GM12878 (cell line): ENCODE results near the gene EPAS1. TPM values are rescaled to one million over a fixed set of nuclear protein-coding genes. Genes with fewer than 3 reads are reported as not detected.

Experiments used
- ATAC-seq: fragments of 200-7000 bp; cut with Tn5 transposase; 3 replicates; pipeline ENCODE4 v1.9.1; 2020; ENCODE audit warnings: mild to moderate bottlenecking, moderate library complexity
- BruUV-seq: library from RNA; stranded (reverse); fragments of 400-500 nt; replicated peaks from 2 replicates; lab custom pipeline; 2021; lab: Mats Ljungman, UMichigan
- CTCF ChIA-PET: fragments of 300-600 bp; sonication (Branson Sonifier 250); formaldehyde crosslinking; extraction: SDS; loops from one replicate; lab custom pipeline; 2021; ENCODE audit warnings: inconsistent platforms; lab: Yijun Ruan, JAX
- POLR2A ChIA-PET: fragments of 350-600 bp; formaldehyde crosslinking; extraction: SDS; loops from one replicate; lab custom pipeline; 2021; ENCODE audit warnings: inconsistent platforms; lab: Charles Lee
- RAD21 ChIA-PET: fragments of 300-600 bp; sonication (Branson Sonifier 250); formaldehyde crosslinking; loops from one replicate; lab custom pipeline; 2023; ENCODE audit warnings: antibody characterized with exemption; ENCODE audit not compliant: unreplicated experiment; lab: Charles Lee
- SMC1A ChIA-PET: fragments of 300-600 bp; sonication (Branson Sonifier 250); formaldehyde crosslinking; loops from one replicate; lab custom pipeline; 2023; ENCODE audit not compliant: unreplicated experiment, uncharacterized antibody; lab: Charles Lee
- DNase-seq: peaks from one replicate; pipeline ENCODE4 v3.0.0-alpha.2; 2011; ENCODE audit warnings: low read depth, low spot score
- FAIRE-seq: peaks from 3 replicates; lab custom pipeline; 2011; peaks lifted over from hg19 to GRCh38; lab: Jason Lieb, UNC
- H2AFZ ChIP-seq: 2 replicates; pipeline ENCODE4 v1.6.0; 2011; ENCODE audit warnings: low read depth, low read length, control low read depth; ENCODE audit not compliant: control insufficient read depth
- H3K27ac ChIP-seq: 2 replicates; pipeline ENCODE4 v1.5.1; 2011; ENCODE audit warnings: control low read depth; ENCODE audit not compliant: control insufficient read depth, insufficient read depth
- H3K27me3 ChIP-seq, 2 experiments: replicated peaks in 1 of 2; 2 replicates each; pipeline versions ENCODE4 v1.6.0 to v1.6.1; 2011; ENCODE audit warnings: low read length in 1 of 2; ENCODE audit not compliant: control insufficient read depth in 2 of 2, insufficient read depth in 2 of 2
- H3K36me3 ChIP-seq, 2 experiments: 2 replicates each; pipeline ENCODE4 v1.5.1; 2011; ENCODE audit warnings: low read length in 1 of 2; ENCODE audit not compliant: control insufficient read depth in 2 of 2, insufficient read depth in 2 of 2
- H3K4me1 ChIP-seq: 2 replicates; pipeline ENCODE4 v1.6.1; 2011; ENCODE audit warnings: mild to moderate bottlenecking, low read length, moderate library complexity, mixed read lengths; ENCODE audit not compliant: control insufficient read depth, insufficient read depth
- H3K4me2 ChIP-seq: 2 replicates; pipeline ENCODE4 v1.6.0; 2011; ENCODE audit warnings: control low read depth; ENCODE audit not compliant: control insufficient read depth, insufficient read depth
- H3K4me3 ChIP-seq: fragments of 200-600 bp; sonication (generic); 2 replicates; pipeline ENCODE4 v1.5.1; 2016
- H3K79me2 ChIP-seq: 2 replicates; pipeline ENCODE4 v1.6.0; 2011; ENCODE audit warnings: low read length; ENCODE audit not compliant: control insufficient read depth, insufficient read depth
- H3K9ac ChIP-seq: 2 replicates; pipeline ENCODE4 v1.8.0; 2011; ENCODE audit warnings: low read length, control low read depth, mixed read lengths; ENCODE audit not compliant: control insufficient read depth, insufficient read depth
- H3K9me3 ChIP-seq: replicated peaks from 3 replicates; pipeline ENCODE4 v1.5.1; 2011; ENCODE audit warnings: mild to moderate bottlenecking, low read length; ENCODE audit not compliant: control insufficient read depth, insufficient read depth
- H4K20me1 ChIP-seq: 2 replicates; pipeline ENCODE4 v1.6.0; 2011; ENCODE audit not compliant: control insufficient read depth, insufficient read depth
- CBFB ChIP-seq: IDR thresholded peaks from 2 replicates; pipeline ENCODE4 v1.6.1; 2016; ENCODE audit warnings: antibody characterized with exemption, low read depth
- ETV6 ChIP-seq, 2 experiments: fragments of 450-650 bp in 1 of 2; IDR thresholded peaks in 1 of 2; conservative IDR thresholded peaks in 1 of 2; 2 replicates each; pipeline ENCODE4 v1.6.1; 2014; ENCODE audit warnings: antibody characterized with exemption in 1 of 2, borderline replicate concordance in 1 of 2, low read depth in 1 of 2, mild to moderate bottlenecking in 1 of 2, moderate library complexity in 1 of 2
- GABPA ChIP-seq: IDR thresholded peaks from 2 replicates; pipeline ENCODE4 v1.6.1; 2014; ENCODE audit warnings: antibody characterized with exemption, low read depth, mild to moderate bottlenecking, inconsistent platforms
- PAX5 ChIP-seq: IDR thresholded peaks from 2 replicates; pipeline ENCODE4 v1.6.1; 2011; ENCODE audit warnings: low read depth, low read length, borderline replicate concordance
- PBX3 ChIP-seq: IDR thresholded peaks from 2 replicates; pipeline ENCODE4 v1.6.1; 2011; ENCODE audit warnings: mild to moderate bottlenecking, low read depth, low read length, moderate library complexity; ENCODE audit not compliant: insufficient replicate concordance
- RFX5 ChIP-seq: IDR thresholded peaks from 2 replicates; pipeline ENCODE4 v1.6.1; 2011; ENCODE audit warnings: low read depth, low read length, improper control_type of control experiment
- SMARCA5 ChIP-seq: fragments of 450-650 bp; IDR thresholded peaks from 2 replicates; pipeline ENCODE4 v1.6.1; 2017; ENCODE audit warnings: mild to moderate bottlenecking
- TCF7 ChIP-seq: IDR thresholded peaks from 2 replicates; pipeline ENCODE4 v1.6.1; 2014; ENCODE audit warnings: antibody characterized with exemption, borderline replicate concordance
- USF2 ChIP-seq: IDR thresholded peaks from 2 replicates; pipeline ENCODE4 v1.6.1; 2011; ENCODE audit warnings: low read depth, low read length, improper control_type of control experiment, borderline replicate concordance
- ZBTB33 ChIP-seq: fragments of 450-650 bp; IDR thresholded peaks from 2 replicates; pipeline ENCODE4 v1.6.1; 2017; ENCODE audit warnings: mild to moderate bottlenecking
- ZNF592 ChIP-seq: fragments of 450-650 bp; IDR thresholded peaks from 2 replicates; pipeline ENCODE4 v1.6.1; 2017; ENCODE audit warnings: mild to moderate bottlenecking, moderate library complexity
- WGBS: methylation state at CpG from one replicate; pipeline ENCODE4 v1.1.6; 2016; ENCODE audit warnings: low lambda C conversion rate; ENCODE audit not compliant: insufficient replicate concordance, insufficient coverage; ENCODE audit errors: missing lambda C conversion rate; 5-methylcytosine and 5-hydroxymethylcytosine counted together
- in situ Hi-C: fragments of 300-500 bp; cut with MboI; formaldehyde crosslinking; loops from 9 replicates; pipeline ENCODE4 v1.14.3; 2018; ENCODE audit warnings: mixed read lengths
- intact Hi-C: fragments of 100-400 bp; cut with micrococcal nuclease; formaldehyde crosslinking; loops from one replicate; pipeline ENCODE4 v1.14.2; 2022; ENCODE audit not compliant: unreplicated experiment
- polyA plus RNA-seq, 11 experiments: library from polyadenylated mRNA; depleted of rRNA in 4 of 11; unstranded in 6 of 11; stranded (reverse) in 5 of 11; fragments of >200 nt; fragmentation: Nextera tagmentation in 4 of 11; fragmentation: Illumina TruSeq in 1 of 11; extraction: Ambion mirVana in 4 of 11; extraction: Trizol in 1 of 11; gene quantifications; 1 replicate in 1 of 11; 2 replicates in 10 of 11; pipeline versions ENCODE4 v1.2.1 to v1.2.3, GENCODE V29; 2011 to 2016; ENCODE audit warnings: inconsistent platforms in 2 of 11, missing spikeins in 2 of 11, low read depth in 1 of 11
- total RNA-seq, 4 experiments: library from RNA; depleted of rRNA in 3 of 4; stranded (reverse); fragments of >200 nt in 3 of 4; fragmentation: Illumina TruSeq in 1 of 4; extraction: Trizol in 1 of 4; gene quantifications; 2 replicates each; pipeline versions ENCODE4 v1.2.1 to v1.2.3, GENCODE V29; 2013 to 2021

EPAS1 gene
- total and polyA plus RNA-seq, 10 of the 15 experiments (the other 5 are each of a cell fraction or from before 2014, with no cell fraction given) = 0.11 to 22.0 (median 1.3) TPM; not detected in 1

- TF ChIP-seq GABPA (no peak), TCF7 (no peak)
- TF ChIP-seq, all 136 proteins: peak for 0
These were observed 43.7 kb downstream of the EPAS1 start (continued) for GRCh38 chr2:46340740-46341420.

- no peak overlapping the region for H2AFZ ChIP-seq
- 36% methylated on average over 9 of the region's 9 CpGs for WGBS
- H3K27me3 ChIP-seq = peaks cover 0 to 3% of the 10 kb centered on the region in 2 experiments; a peak in 1 of 4 replicates
- H3K79me2 ChIP-seq = no peaks in the 10 kb centered on the region
- H3K4me1 ChIP-seq = no peaks in the 10 kb centered on the region; the same call in 1 of the 2 replicates
- SMC1A ChIA-PET = no interaction called here
- FAIRE-seq = no peak
- H3K36me3 ChIP-seq = no peaks in the 10 kb centered on the region; a peak in 1 of 4 replicates
- no peaks in the 10 kb centered on the region; the same call in 1 of the 2 replicates for H4K20me1 ChIP-seq
- RAD21 ChIA-PET = no interaction called here
- no peak for ATAC-seq
- H3K4me2 ChIP-seq = no peak overlapping the region
- no peak overlapping the region for H3K4me3 ChIP-seq
- H3K9me3 ChIP-seq = no peaks in the 10 kb centered on the region
- H3K9ac ChIP-seq = no peak overlapping the region
- in situ Hi-C loops (no loop called here), intact Hi-C loops (no loop called here)
- POLR2A ChIA-PET = interaction anchor here (1.5 kb wide), 1 partner anchor 24 kb away, joined by 4 read pairs; no protein-coding TSS in a partner anchor
- no peak overlapping the region for H3K27ac ChIP-seq
- BruUV-seq = no TSS peak
- CTCF ChIA-PET = interaction anchor here (0.7 to 1.3 kb wide), 5 partner anchors 9 to 332 kb away, joined by 3 to 4 read pairs (median 3); no protein-coding TSS in a partner anchor
- DNase-seq = no peak
- no peak for TF ChIP-seq PAX5
- TF ChIP-seq CBFB = no peak
- TF ChIP-seq ZNF592 = no peak
- TF ChIP-seq ETV6 (conservative IDR thresholded peaks at IDR 0.05 in 1 of 2, IDR thresholded peaks at IDR 0.05 in 1 of 2; ENCODE audit: borderline replicate concordance in 1 of 2, low read depth in 1 of 2) = no peak
- TF ChIP-seq RFX5 = no peak
- no peak for TF ChIP-seq PBX3
- no peak for TF ChIP-seq ZBTB33
- TF ChIP-seq SMARCA5 = no peak
- no peak for TF ChIP-seq USF2
These were observed 45.5 kb downstream of the EPAS1 start for GRCh38 chr2:46342566-46343315.
